A673 (cell line): ENCODE data around the gene MAPK11.

ENCODE experiments used
- CTCF ChIP-seq: fragments of 300-800, 200-600 bp; sonication (generic); conservative IDR thresholded peaks from 2 replicates; pipeline ENCODE4 v1.5.1; 2017; ENCODE audit warnings: low read depth, mild to moderate bottlenecking, antibody characterized with exemption, low read length, moderate library complexity, mixed read lengths
- EZH2 ChIP-seq: fragments of 200-600 bp; sonication (generic); IDR thresholded peaks from 2 replicates; pipeline ENCODE4 v1.6.1; 2017; ENCODE audit warnings: borderline replicate concordance, low read depth, mild to moderate bottlenecking, mixed read lengths, antibody characterized with exemption, low read length; ENCODE audit not compliant: poor library complexity, severe bottlenecking

DNA sequence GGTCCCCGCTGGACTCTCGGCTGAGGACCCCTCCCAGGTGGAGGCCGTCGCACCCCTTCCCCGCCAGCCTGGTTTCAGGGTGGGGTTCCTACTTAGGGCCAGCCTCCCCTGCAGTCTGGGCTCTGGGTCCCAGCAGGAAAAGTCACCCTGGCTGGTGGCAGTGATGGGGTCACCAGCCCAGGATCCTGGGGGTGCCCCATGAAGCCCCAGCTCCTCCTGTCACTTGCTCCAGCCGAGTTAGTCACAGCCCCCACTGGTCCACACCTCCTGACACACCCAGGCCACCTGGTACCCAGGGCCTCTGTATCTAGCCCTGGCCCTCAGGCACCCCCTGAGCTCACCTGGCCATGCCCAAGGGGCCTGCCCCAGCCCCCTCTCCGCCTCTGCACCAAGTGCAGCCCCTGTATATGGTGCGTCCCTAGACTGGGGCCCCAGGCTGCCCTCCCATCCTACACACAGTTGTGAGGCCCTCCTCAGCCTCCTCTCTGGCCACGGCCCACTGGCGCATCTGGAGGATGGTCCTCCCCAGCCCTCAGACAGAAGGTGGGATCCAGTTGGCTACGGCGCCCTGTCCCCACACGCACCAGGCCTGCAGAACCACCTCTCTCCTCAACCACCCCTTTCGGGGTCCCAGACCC, 30.6 kb upstream of the MAPK11 start:
- TF ChIP-seq CTCF (no peak), EZH2 (no peak)
